Activated gamma-delta T cell treated with anti-CD3 and anti-CD28 coated beads, Interleukin-2, amount 50 U/mL, for 16 hours (primary cell): ENCODE measurements around the gene NUP205.
"Not testable (repeated sequence)": the region's sequence is repeated elsewhere in the genome, so short reads cannot be mapped to it uniquely, and the experiment has no call there.

Source experiments
- DNase-seq: peaks from one replicate; pipeline ENCODE4 v3.0.0-alpha.2; 2020; ENCODE audit warnings: low read depth

Gene NUP205

DNA sequence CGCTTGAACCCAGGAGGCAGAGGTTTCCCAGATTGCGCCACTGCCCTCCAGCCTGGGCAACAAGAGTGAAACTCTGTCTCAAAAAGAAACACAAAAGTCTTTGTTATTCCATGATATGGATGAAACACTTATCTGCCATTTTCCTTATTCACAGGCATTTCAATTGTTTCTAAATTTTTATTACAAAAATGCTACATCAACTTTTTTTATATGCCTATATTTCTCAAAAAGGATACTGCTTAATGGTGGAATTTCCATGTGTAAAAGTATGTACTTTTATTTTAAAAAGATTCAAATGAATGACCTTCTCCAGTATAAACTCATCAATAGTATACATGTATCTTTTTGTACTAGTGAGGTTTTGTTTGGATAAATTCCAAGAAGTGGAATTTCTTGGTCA lies 62.7 kb downstream of the NUP205 start:
- DNase-seq = no peak

- peak; percentile 4 for DNase-seq
These were observed 63.5 kb downstream of the NUP205 start for GRCh38 chr7:135620980-135621850.

- DNase-seq = no peak
These were observed 76.6 kb downstream of the NUP205 start for GRCh38 chr7:135634191-135634878.

DNA sequence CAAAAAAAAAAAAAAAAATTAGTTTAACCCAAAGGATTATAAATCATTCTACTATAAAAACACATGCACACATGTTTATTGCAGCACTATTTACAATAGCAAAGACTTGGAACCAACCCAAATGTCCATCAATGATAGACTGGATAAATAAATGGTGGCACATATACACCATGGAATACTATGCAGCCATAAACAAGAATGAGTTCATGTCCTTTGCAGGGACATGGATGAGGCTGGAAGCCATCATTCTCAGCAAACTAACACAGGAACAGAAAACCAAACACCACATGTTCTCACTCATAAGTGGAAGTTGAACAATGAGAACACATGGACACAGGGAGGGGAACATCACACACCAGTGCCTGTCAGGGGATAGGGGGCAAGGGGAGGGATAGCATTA lies 82.0 kb downstream of the NUP205 start:
- DNase-seq = not testable (repeated sequence)

DNA sequence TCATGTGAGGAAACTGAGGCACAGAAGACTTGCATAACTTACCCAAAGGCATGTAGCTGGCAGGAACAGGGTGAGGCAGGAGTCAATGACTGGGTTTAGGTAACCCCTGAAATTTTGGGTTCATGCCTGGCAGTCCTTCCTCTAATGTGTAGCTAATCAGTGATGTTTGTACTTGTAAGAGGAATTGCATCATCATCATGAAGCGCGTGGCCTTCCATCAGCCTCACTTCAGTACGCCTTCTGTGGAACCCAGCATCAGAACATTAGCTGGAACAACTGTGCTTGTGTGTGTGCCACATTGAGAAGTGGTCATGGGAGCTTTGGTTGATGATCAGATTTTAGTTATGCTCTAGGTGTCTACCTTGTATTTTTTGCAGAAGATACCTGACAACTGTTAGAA lies 86.4 kb downstream of the NUP205 start:
- DNase-seq = no peak

DNA sequence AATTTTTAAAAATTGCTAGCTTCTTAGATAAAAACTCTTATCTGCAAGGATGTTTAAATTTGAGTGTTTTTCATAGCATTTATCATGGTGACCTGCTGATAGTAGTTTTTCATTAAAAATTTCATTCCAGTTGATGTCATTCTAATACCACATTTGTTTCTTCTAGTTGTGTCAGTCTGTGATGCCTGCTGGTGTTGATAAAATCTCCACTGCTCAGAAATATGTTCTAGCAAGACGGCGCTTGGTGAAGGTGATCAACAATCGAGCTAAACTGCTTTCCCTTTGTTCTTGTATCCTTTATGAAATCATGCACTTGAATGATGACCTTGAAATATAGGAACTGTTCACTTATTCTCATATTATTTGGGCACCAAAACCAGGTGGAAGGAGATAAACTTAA lies 87.0 kb downstream of the NUP205 start:
- DNase-seq = no peak

DNA sequence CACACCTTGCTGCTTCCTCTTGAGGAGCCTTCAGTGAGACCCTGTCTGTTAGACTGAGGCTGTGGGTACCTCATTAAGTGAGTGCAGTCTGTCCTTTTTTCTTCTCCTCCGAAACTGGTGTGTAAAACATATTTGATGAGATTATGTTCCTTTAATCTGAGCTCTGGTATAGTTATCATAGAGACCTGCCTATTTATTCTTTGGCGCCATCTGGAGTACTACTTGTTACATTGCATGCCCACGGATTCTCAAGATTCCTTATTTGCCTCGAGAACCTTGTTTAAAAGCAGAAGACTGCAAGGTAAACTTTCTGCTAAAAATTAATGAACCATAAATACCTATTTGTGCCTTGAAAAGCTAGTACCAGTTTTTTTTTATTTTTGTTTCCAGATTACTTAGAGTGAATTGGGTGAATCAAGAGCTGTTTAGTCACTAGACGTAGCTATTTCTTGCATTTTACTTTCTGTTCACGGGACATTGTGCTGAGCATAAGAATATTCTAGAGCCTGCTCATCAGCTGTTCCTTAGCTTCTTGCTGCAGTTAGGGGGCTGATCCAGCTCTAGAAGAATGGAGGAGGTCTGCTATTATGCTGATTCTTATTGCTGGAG lies 87.7 kb downstream of the NUP205 start:
- no peak for DNase-seq

- no peak for DNase-seq
These were observed 90.0 kb downstream of the NUP205 start for GRCh38 chr7:135647755-135648154.

GRCh38 chr7:135648235-135648634 lies 90.5 kb downstream of the NUP205 start:
- no peak for DNase-seq

DNA sequence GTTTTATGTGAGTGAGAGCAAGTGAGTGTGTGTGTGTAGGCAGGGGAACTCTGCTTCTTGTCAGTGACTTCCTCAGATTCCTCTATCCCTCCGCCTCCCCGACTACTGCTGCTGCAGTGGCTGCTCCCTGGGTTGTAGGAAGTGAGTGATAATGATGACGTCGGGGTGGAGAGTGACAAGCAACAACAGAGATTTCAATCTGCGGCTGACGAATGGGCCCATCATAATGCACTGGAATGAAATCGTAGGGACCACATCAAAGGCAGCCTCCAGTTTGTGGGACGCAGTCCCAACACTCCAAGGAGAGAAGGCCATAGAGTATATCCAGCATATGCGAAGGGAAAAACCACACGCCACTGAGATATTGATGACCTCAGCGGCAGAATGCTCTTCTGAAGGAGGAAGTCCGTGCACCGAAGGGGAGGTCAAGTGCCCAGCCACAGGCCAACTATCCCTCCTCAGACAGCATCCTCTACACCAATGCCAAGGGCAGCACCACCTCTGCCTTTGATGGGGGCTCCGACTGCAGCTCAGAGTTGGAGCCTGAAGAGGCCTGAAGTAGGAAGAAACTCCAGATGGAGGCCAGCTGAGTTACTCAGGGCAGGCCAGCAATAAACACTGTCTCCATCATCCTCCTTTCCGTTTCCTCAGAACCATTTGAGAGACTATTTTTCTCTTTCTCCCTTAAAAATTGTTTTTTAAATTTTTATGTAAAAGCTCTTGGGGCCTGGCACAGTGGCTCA lies 93.3 kb downstream of the NUP205 start:
- no peak for DNase-seq

DNA sequence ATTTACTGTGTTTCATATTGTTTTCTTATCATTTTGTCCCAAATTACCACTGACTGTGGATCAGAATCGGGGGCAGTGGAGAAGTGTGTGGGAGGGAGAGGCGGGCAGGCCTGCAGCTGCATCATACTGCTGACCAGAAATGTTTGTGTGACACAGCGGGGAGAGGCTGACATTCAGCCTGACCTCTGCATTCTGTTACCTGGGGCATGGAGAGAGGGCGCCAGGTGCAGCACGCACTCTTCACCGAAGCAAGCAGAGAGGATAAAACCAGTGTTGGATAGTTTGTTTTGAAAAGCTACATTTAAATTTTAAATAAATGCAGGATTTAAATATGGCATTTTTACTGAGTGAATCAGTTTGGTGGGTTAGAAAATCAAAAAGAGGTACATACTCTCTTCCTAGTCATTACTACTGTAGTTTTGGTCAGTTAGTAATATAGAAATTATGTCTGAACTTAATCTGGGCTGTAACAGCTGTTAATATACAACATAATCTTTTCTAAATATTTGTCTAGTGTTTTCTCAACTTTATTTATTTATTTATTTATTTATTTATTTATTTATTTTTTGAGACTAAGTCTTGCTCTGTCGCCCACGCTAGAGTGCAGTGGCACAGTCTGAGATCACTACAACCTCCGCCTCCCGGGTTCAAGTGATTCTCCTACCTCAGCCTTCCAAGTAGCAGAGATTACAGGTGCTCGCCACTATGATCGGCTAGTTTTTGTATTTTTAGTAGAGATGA lies 95.8 kb downstream of the NUP205 start:
- DNase-seq = no peak

- no peak for DNase-seq
These were observed 100.8 kb downstream of the NUP205 start for GRCh38 chr7:135658564-135658963.

- no peak for DNase-seq
These were observed 101.6 kb downstream of the NUP205 start for GRCh38 chr7:135659159-135659846.

DNA sequence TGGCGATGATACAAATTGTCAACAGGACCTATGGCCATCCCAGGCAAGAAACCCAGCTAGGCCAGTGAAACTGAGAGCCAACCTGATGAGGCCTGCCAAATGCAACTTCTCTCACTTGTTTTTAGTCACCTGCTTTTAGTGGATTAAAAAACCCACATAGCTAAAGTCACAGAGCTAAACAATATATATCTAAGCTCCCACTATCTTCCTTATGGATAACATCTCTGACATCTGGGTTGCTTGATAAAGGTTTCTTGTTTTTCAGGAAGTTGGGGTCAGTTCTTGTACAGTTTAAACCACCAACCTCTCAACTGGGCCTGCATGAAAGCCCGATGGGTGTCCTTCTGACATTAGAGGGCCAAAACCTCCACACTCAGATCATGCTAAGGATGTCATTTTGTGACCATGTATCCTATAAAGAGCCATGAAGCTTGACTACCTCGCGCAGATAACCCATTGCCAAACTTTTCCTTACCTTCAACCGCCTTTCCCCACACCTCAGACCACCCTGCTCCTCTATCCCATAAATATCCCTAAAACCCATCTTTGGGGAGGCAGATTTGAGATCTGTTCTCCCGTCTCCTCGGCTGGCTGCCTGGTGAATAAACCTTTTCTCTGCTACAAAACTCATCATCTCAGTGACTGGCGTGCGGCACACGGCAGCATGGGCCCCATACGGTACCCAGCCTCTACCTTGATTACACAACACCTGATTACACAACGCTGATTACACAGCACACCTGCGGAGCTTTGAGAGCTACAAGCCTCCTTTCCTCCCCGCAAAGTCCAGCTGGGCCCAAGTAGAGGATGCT lies 103.8 kb downstream of the NUP205 start:
- no peak for DNase-seq

GRCh38 chr7:135662123-135662372 lies 104.3 kb downstream of the NUP205 start:
- no peak for DNase-seq

- peak; percentile 95 for DNase-seq
These were observed 104.8 kb downstream of the NUP205 start, which contains the start of gene STMP1 for GRCh38 chr7:135662373-135663114. Gene STMP1, plus strand, starts transcription at chr7:135662514.

DNA sequence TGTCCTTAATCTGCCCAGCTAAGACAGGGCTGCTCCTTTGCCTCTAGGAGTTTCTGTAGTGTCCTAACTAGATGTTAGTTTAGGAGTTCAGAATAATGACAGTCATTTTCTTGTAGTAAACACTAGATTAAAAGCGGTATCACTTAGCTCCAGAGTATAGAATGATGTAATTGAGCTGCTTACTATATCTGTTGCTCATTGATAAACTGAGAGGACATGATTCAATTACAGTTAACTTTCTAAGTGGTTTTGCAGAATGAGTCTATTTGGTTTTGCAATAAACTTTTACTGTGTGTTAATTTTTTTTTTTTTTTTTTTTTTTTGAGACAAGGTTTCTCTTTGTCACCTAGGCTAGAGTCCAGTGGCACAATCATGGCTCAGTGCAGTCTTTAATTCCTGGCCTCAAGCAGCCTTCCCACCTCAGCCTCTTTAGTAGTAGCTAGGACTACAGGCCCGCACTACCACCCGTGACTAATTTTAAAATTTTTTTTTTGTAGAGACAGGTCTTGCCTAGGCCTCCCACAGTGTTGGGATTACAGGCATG lies 106.4 kb downstream of the NUP205 start:
- no peak for DNase-seq

- DNase-seq = no peak
These were observed 107.3 kb downstream of the NUP205 start for GRCh38 chr7:135665042-135665441.

DNA sequence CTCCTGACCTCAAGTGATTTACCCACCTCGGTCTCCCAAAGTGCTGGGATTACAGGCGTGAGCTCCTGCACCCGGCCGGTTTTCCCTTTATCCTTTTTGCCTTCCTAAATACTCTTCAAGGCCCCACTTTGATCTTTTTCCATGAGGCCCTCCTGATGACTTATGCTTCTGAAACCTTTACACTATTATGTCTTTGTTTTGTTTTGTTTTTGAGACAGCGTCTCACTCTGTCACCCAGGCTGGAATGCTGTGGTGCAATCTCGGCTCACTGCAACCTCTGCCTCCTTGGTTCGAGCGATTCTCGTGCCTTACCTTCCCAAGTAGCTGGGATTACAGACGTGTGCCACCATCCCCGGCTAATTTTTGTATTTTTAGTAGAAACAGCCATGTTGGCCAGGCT lies 108.4 kb downstream of the NUP205 start:
- no peak for DNase-seq
